Liver (tissue), 9 donors: ENCODE results near the gene PKD1. TPM values are rescaled to one million over a fixed set of nuclear protein-coding genes. Genes with fewer than 3 reads are reported as not detected.

Experiments
- DNase-seq: peaks from one replicate; pipeline ENCODE4 v3.0.0-alpha.2; 2017; ENCODE audit warnings: low spot score
- H3K27ac ChIP-seq, 2 donors: one replicate each; pipeline ENCODE4 v1.7.0; 2013; ENCODE audit warnings: inconsistent platforms in 2 of 2, low read length in 2 of 2, control low read depth in 1 of 2, low read depth in 1 of 2, mild to moderate bottlenecking in 1 of 2
- H3K27me3 ChIP-seq, 4 donors: one replicate each; pipeline versions ENCODE4 v1.6.1 to v1.7.0; 2013; ENCODE audit warnings: low read length in 3 of 4, inconsistent platforms in 1 of 4, mild to moderate bottlenecking in 1 of 4, moderate library complexity in 1 of 4; ENCODE audit not compliant: control insufficient read depth in 4 of 4, insufficient read depth in 4 of 4
- H3K36me3 ChIP-seq, 4 donors: one replicate each; pipeline versions ENCODE4 v1.6.1 to v1.7.0; 2013; ENCODE audit warnings: low read length in 3 of 4, mild to moderate bottlenecking in 3 of 4, low read depth in 1 of 4, moderate library complexity in 1 of 4; ENCODE audit not compliant: control insufficient read depth in 4 of 4, insufficient read depth in 3 of 4
- H3K4me1 ChIP-seq, 4 donors: one replicate each; pipeline versions ENCODE4 v1.6.1 to v1.7.0; 2013; ENCODE audit warnings: low read length in 3 of 4, mild to moderate bottlenecking in 3 of 4, moderate library complexity in 1 of 4; ENCODE audit not compliant: control insufficient read depth in 4 of 4, insufficient read depth in 4 of 4
- H3K4me3 ChIP-seq, 3 donors: one replicate each; pipeline versions ENCODE4 v1.6.1 to v1.7.0; 2013; ENCODE audit warnings: low read length in 3 of 3, control low read depth in 1 of 3, low read depth in 1 of 3, mild to moderate bottlenecking in 1 of 3
- H3K9ac ChIP-seq, 2 donors: one replicate each; pipeline ENCODE4 v1.7.0; 2013; ENCODE audit warnings: low read length in 2 of 2, mild to moderate bottlenecking in 2 of 2, moderate library complexity in 2 of 2, control low read depth in 1 of 2, low read depth in 1 of 2
- H3K9me3 ChIP-seq, 4 donors: one replicate each; pipeline versions ENCODE4 v1.6.1 to v1.7.0; 2013; ENCODE audit warnings: low read length in 3 of 4; ENCODE audit not compliant: control insufficient read depth in 4 of 4
- FOXA2 ChIP-seq: IDR thresholded peaks from 2 replicates; pipeline ENCODE4 v1.6.1; 2016; ENCODE audit warnings: antibody characterized with exemption
- GABPA ChIP-seq, 2 donors: IDR thresholded peaks in 1 of 2; conservative IDR thresholded peaks in 1 of 2; 2 replicates each; pipeline ENCODE4 v1.6.1; 2016; ENCODE audit warnings: antibody characterized with exemption in 2 of 2, mild to moderate bottlenecking in 1 of 2, moderate library complexity in 1 of 2
- HNF4A ChIP-seq, 2 donors: conservative IDR thresholded peaks; 2 replicates each; pipeline ENCODE4 v1.6.1; 2016; ENCODE audit warnings: antibody characterized with exemption in 2 of 2, mild to moderate bottlenecking in 2 of 2
- HNF4G ChIP-seq: IDR thresholded peaks from 2 replicates; pipeline ENCODE4 v1.6.1; 2016; ENCODE audit warnings: antibody characterized with exemption
- NR2F2 ChIP-seq: IDR thresholded peaks from 2 replicates; pipeline ENCODE4 v1.6.1; 2016; ENCODE audit warnings: antibody characterized with exemption
- RAD21 ChIP-seq, 2 donors: IDR thresholded peaks; 2 replicates each; pipeline ENCODE4 v1.6.1; 2016; ENCODE audit warnings: antibody characterized with exemption in 2 of 2, mild to moderate bottlenecking in 2 of 2
- RXRA ChIP-seq, 2 donors: IDR thresholded peaks; 2 replicates each; pipeline ENCODE4 v1.6.1; 2017 to 2018; ENCODE audit warnings: antibody characterized with exemption in 2 of 2, mild to moderate bottlenecking in 1 of 2
- SP1 ChIP-seq: IDR thresholded peaks from 2 replicates; pipeline ENCODE4 v1.6.1; 2018; ENCODE audit warnings: antibody characterized with exemption, mild to moderate bottlenecking
- TAF1 ChIP-seq: conservative IDR thresholded peaks from 2 replicates; pipeline ENCODE4 v1.6.1; 2016; ENCODE audit warnings: antibody characterized with exemption, mild to moderate bottlenecking
- WGBS: extraction: QIAGEN DNeasy Blood & Tissue Kit; methylation state at CpG from one replicate; pipeline ENCODE4 v1.1.7; 2013; 5-methylcytosine and 5-hydroxymethylcytosine counted together
- polyA plus RNA-seq, 2 donors: library from polyadenylated mRNA; stranded (reverse) in 1 of 2; unstranded in 1 of 2; fragments of 200-250 nt in 1 of 2; fragments of >200 nt in 1 of 2; fragmentation: Nextera tagmentation in 1 of 2; extraction: Ambion mirVana in 1 of 2; gene quantifications; one replicate each; pipeline versions ENCODE4 v1.2.1 to v1.2.3, GENCODE V29; 2013 to 2015
- total RNA-seq, 2 donors: library from RNA; depleted of rRNA; stranded (reverse); fragments of >200 nt; gene quantifications; one replicate each; pipeline ENCODE4 v1.2.3, GENCODE V29; 2014
- TF ChIP-seq, protein P1 (sequence below): IDR thresholded peaks from 2 replicates; pipeline ENCODE4 v1.6.1; 2016; ENCODE audit warnings: antibody characterized with exemption
- TF ChIP-seq, protein P2 (sequence below): IDR thresholded peaks from 2 replicates; pipeline ENCODE4 v1.6.1; 2016; ENCODE audit warnings: antibody characterized with exemption
- TF ChIP-seq, protein P3 (sequence below): IDR thresholded peaks from 2 replicates; pipeline ENCODE4 v1.6.1; 2016; ENCODE audit warnings: antibody characterized with exemption, mild to moderate bottlenecking
- TF ChIP-seq, protein P4 (sequence below): IDR thresholded peaks from 2 replicates; pipeline ENCODE4 v1.6.1; 2016; ENCODE audit warnings: antibody characterized with exemption
- donor health status: healthy.
- donor health status: healthy.
- donor health status: healthy.
- donor health status: healthy.
- donor health status: healthy.

Gene PKD1
- total and polyA plus RNA-seq, 4 donors = 8.0 to 58.4 (median 25.6) TPM

DNA sequence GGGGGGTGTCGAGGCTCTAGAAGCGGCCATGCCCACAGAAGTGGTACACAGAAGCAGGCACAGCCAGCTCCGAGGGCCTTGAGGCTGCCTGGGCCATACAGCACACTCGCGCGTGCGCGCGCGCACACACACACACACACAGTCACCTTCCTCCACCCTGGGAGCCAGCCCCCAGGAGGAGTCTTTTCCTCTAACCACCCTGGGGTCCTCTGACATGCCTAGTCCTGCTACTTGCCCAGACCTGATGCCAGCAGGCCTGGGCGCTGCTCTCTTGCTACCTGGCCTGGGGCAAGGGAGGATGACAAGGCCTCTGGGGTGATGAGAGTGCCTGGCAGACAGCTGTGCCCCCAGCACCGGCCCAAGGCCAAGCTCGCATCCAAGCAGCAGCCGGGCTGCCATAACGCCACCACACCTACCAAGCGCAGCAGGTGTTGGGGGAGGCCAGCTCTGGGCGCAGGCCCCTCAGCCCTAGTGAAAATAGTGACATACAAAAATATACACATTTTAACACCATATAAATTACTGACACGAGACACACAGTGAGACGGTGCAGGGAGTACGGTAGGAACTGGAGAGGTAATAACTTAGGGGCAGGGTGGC, 46.8 kb downstream of the PKD1 start:
- Histone ChIP-seq H3K27ac (no peak overlapping the region), H3K9ac (no peak overlapping the region), H3K36me3 (peaks cover 2 to 36% (median 17%) of the 10 kb centered on the region in 4 donors), H3K4me1 (peaks cover 16 to 61% (median 41%) of the 10 kb centered on the region in 4 donors), H3K4me3 (no peak overlapping the region), H3K9me3 (no peaks in the 10 kb centered on the region), H3K27me3 (no peaks in the 10 kb centered on the region)
- TF ChIP-seq TAF1 (no peak), NR2F2 (no peak), HNF4A (conservative IDR thresholded peaks at IDR 0.05) (no peak), HNF4G (no peak)
- TF ChIP-seq, protein P1, sequence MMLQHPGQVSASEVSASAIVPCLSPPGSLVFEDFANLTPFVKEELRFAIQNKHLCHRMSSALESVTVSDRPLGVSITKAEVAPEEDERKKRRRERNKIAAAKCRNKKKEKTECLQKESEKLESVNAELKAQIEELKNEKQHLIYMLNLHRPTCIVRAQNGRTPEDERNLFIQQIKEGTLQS = no peak
- TF ChIP-seq, protein P2, sequence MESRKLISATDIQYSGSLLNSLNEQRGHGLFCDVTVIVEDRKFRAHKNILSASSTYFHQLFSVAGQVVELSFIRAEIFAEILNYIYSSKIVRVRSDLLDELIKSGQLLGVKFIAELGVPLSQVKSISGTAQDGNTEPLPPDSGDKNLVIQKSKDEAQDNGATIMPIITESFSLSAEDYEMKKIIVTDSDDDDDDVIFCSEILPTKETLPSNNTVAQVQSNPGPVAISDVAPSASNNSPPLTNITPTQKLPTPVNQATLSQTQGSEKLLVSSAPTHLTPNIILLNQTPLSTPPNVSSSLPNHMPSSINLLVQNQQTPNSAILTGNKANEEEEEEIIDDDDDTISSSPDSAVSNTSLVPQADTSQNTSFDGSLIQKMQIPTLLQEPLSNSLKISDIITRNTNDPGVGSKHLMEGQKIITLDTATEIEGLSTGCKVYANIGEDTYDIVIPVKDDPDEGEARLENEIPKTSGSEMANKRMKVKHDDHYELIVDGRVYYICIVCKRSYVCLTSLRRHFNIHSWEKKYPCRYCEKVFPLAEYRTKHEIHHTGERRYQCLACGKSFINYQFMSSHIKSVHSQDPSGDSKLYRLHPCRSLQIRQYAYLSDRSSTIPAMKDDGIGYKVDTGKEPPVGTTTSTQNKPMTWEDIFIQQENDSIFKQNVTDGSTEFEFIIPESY = no peak
- peak; percentile 30 for DNase-seq
- 89% methylated on average over 20 of the region's 20 CpGs for WGBS

DNA sequence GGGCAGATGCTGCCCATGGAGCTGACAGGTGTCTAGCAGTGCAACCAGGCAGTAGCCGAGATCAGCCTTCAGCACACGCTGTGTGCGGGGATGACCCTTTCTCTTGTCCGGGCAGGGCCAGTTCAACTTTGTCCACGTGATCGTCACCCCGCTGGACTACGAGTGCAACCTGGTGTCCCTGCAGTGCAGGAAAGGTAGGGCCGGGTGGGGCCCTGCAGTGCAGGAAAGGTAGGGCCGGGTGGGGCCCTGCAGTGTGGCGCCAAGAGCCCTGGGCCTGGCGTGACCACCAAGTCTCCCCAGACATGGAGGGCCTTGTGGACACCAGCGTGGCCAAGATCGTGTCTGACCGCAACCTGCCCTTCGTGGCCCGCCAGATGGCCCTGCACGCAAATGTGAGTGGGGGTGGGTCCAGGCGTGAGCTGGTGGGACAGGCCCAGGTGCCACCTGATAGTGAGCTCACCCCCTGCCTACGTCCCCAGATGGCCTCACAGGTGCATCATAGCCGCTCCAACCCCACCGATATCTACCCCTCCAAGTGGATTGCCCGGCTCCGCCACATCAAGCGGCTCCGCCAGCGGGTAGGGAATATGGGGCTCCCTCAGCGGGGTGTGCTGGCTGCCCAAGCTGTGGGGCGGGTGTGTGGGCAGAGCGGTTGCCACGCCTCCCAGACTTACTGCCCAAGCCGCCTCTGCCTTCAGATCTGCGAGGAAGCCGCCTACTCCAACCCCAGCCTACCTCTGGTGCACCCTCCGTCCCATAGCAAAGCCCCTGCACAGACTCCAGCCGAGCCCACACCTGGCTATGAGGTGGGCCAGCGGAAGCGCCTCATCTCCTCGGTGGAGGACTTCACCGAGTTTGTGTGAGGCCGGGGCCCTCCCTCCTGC, 47.7 kb downstream of the PKD1 start:
- peaks cover 2 to 33% (median 12%) of the 10 kb centered on the region in 4 donors for H3K36me3 ChIP-seq
- no peak for DNase-seq
- WGBS = 78% methylated on average over 41 of the region's 41 CpGs

More for the DNA sequence above, 47.7 kb downstream of the PKD1 start:
- TF ChIP-seq, protein P3, sequence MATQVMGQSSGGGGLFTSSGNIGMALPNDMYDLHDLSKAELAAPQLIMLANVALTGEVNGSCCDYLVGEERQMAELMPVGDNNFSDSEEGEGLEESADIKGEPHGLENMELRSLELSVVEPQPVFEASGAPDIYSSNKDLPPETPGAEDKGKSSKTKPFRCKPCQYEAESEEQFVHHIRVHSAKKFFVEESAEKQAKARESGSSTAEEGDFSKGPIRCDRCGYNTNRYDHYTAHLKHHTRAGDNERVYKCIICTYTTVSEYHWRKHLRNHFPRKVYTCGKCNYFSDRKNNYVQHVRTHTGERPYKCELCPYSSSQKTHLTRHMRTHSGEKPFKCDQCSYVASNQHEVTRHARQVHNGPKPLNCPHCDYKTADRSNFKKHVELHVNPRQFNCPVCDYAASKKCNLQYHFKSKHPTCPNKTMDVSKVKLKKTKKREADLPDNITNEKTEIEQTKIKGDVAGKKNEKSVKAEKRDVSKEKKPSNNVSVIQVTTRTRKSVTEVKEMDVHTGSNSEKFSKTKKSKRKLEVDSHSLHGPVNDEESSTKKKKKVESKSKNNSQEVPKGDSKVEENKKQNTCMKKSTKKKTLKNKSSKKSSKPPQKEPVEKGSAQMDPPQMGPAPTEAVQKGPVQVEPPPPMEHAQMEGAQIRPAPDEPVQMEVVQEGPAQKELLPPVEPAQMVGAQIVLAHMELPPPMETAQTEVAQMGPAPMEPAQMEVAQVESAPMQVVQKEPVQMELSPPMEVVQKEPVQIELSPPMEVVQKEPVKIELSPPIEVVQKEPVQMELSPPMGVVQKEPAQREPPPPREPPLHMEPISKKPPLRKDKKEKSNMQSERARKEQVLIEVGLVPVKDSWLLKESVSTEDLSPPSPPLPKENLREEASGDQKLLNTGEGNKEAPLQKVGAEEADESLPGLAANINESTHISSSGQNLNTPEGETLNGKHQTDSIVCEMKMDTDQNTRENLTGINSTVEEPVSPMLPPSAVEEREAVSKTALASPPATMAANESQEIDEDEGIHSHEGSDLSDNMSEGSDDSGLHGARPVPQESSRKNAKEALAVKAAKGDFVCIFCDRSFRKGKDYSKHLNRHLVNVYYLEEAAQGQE = no peak
- TF ChIP-seq, protein P4, sequence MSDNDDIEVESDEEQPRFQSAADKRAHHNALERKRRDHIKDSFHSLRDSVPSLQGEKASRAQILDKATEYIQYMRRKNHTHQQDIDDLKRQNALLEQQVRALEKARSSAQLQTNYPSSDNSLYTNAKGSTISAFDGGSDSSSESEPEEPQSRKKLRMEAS = no peak
- TF ChIP-seq SP1 (no peak), GABPA (IDR thresholded peaks at IDR 0.05 in 1 of 2, conservative IDR thresholded peaks at IDR 0.05 in 1 of 2) (no peak), HNF4A (conservative IDR thresholded peaks at IDR 0.05) (peak; percentile 50 to 53), TAF1 (no peak), RXRA (IDR thresholded peaks at IDR 0.05) (peak; percentile 63 to 65), RAD21 (IDR thresholded peaks at IDR 0.05) (peak in 1 of 2 donors; percentile 24), FOXA2 (no peak)
- TF ChIP-seq, protein P2 = no peak
- Histone ChIP-seq H3K27ac (no peak overlapping the region), H3K27me3 (no peaks in the 10 kb centered on the region), H3K4me3 (no peak overlapping the region), H3K9ac (no peak overlapping the region), H3K9me3 (no peaks in the 10 kb centered on the region), H3K4me1 (peaks cover 16 to 65% (median 41%) of the 10 kb centered on the region in 4 donors)
